WTC11 (cell line): ENCODE results near the gene KCTD4. TPM values are rescaled to one million over a fixed set of nuclear protein-coding genes. Genes with fewer than 3 reads are reported as not detected.
"Not testable (repeated sequence)": the region's sequence is repeated elsewhere in the genome, so short reads cannot be mapped to it uniquely, and the experiment has no call there.

ENCODE experiments used
- ATAC-seq: fragments of 200-7000 bp; cut with Tn5 transposase; 2 replicates; pipeline ENCODE4 v1.10.0; 2021; ENCODE audit warnings: mild to moderate bottlenecking, moderate library complexity
- CTCF ChIA-PET: fragments of 300-600 bp; sonication (Branson Sonifier 250); formaldehyde crosslinking; loops from one replicate; lab custom pipeline; 2021; ENCODE audit warnings: antibody characterized with exemption; lab: Charles Lee
- POLR2A ChIA-PET: fragments of 350-600 bp; sonication (Branson Sonifier 250); formaldehyde crosslinking; loops from one replicate; lab custom pipeline; 2021; ENCODE audit warnings: antibody characterized with exemption; lab: Charles Lee
- DNase-seq: peaks from one replicate; pipeline ENCODE4 v3.0.0; 2021; ENCODE audit warnings: low spot score
- H3K27ac Mint-ChIP-seq: 2 replicates; pipeline ENCODE4 v1.8.0; 2021; ENCODE audit warnings: mixed read lengths
- H3K27me3 Mint-ChIP-seq: 2 replicates; pipeline ENCODE4 v1.8.0; 2021; ENCODE audit warnings: low read depth, mild to moderate bottlenecking, moderate library complexity, mixed read lengths
- H3K36me3 Mint-ChIP-seq: 2 replicates; pipeline ENCODE4 v1.8.0; 2021; ENCODE audit warnings: mixed read lengths
- H3K4me1 Mint-ChIP-seq: 2 replicates; pipeline ENCODE4 v1.8.0; 2022; ENCODE audit warnings: mixed read lengths
- H3K4me3 Mint-ChIP-seq: 2 replicates; pipeline ENCODE4 v1.8.0; 2021; ENCODE audit warnings: mild to moderate bottlenecking, moderate library complexity, mixed read lengths
- H3K9me3 Mint-ChIP-seq: 2 replicates; pipeline ENCODE4 v1.8.0; 2021; ENCODE audit warnings: mixed read lengths
- ESRRA ChIP-seq: sonication (generic); formaldehyde crosslinking; IDR thresholded peaks from 2 replicates; pipeline ENCODE4 v1.8.1; 2022; ENCODE audit warnings: mild to moderate bottlenecking, missing genetic modification reagents, borderline replicate concordance
- FOXK1 ChIP-seq: sonication (generic); formaldehyde crosslinking; IDR thresholded peaks from 2 replicates; pipeline ENCODE4 v1.8.0; 2022; ENCODE audit warnings: mild to moderate bottlenecking, moderate library complexity, missing genetic modification reagents
- FOXP1 ChIP-seq: sonication (generic); formaldehyde crosslinking; IDR thresholded peaks from 2 replicates; pipeline ENCODE4 v1.8.0; 2022; ENCODE audit warnings: missing genetic modification reagents, mild to moderate bottlenecking, moderate library complexity, borderline replicate concordance
- GABPB1 ChIP-seq: sonication (generic); formaldehyde crosslinking; IDR thresholded peaks from 2 replicates; pipeline ENCODE4 v1.8.1; 2023; ENCODE audit warnings: mild to moderate bottlenecking, missing genetic modification reagents
- PRRX2 ChIP-seq: fragments of 250-450 bp; sonication (Bioruptor Pico); IDR thresholded peaks from 2 replicates; pipeline ENCODE4 v1.8.0; 2021; ENCODE audit warnings: mild to moderate bottlenecking
- SMAD4 ChIP-seq: sonication (generic); formaldehyde crosslinking; IDR thresholded peaks from 2 replicates; pipeline ENCODE4 v1.8.0; 2022; ENCODE audit warnings: mild to moderate bottlenecking, missing genetic modification reagents
- TEAD1 ChIP-seq: sonication (generic); formaldehyde crosslinking; IDR thresholded peaks from 2 replicates; pipeline ENCODE4 v1.8.0; 2022; ENCODE audit warnings: mild to moderate bottlenecking, missing genetic modification reagents
- ZNF121 ChIP-seq: sonication (generic); formaldehyde crosslinking; IDR thresholded peaks from 2 replicates; pipeline ENCODE4 v1.8.0; 2023; ENCODE audit warnings: missing genetic modification reagents
- total RNA-seq: library from RNA; stranded (reverse); gene quantifications from 3 replicates; pipeline ENCODE4 v1.2.3, GENCODE V29; 2021
- TF ChIP-seq, protein P1 (sequence below): sonication (generic); formaldehyde crosslinking; IDR thresholded peaks from 2 replicates; pipeline ENCODE4 v1.8.0; 2022; ENCODE audit warnings: mild to moderate bottlenecking, missing genetic modification reagents
- TF ChIP-seq, protein P2 (sequence below): fragments of 250-450 bp; sonication (Bioruptor Pico); IDR thresholded peaks from 2 replicates; pipeline ENCODE4 v1.8.0; 2021; ENCODE audit warnings: mild to moderate bottlenecking
- TF ChIP-seq, protein P3 (sequence below): sonication (generic); formaldehyde crosslinking; IDR thresholded peaks from 2 replicates; pipeline ENCODE4 v1.8.0; 2022; ENCODE audit warnings: mild to moderate bottlenecking, missing genetic modification reagents
- TF ChIP-seq, protein P4 (sequence below): fragments of 250-450 bp; sonication (Bioruptor Pico); IDR thresholded peaks from 2 replicates; pipeline ENCODE4 v1.9.0; 2021; ENCODE audit warnings: mild to moderate bottlenecking
- TF ChIP-seq, protein P5 (sequence below): sonication (generic); formaldehyde crosslinking; IDR thresholded peaks from 2 replicates; pipeline ENCODE4 v1.8.1; 2023; ENCODE audit warnings: mild to moderate bottlenecking, missing genetic modification reagents
- TF ChIP-seq, protein P6 (sequence below): fragments of 250-450 bp; sonication (Bioruptor Pico); conservative IDR thresholded peaks from 2 replicates; pipeline ENCODE4 v1.9.0; 2021; ENCODE audit warnings: mild to moderate bottlenecking
- TF ChIP-seq, protein P7 (sequence below): sonication (generic); formaldehyde crosslinking; IDR thresholded peaks from 2 replicates; pipeline ENCODE4 v1.8.1; 2022; ENCODE audit warnings: low read depth, missing genetic modification reagents, borderline replicate concordance

Gene KCTD4
- total RNA-seq, 1 experiment from 2014 or later = not detected

DNA sequence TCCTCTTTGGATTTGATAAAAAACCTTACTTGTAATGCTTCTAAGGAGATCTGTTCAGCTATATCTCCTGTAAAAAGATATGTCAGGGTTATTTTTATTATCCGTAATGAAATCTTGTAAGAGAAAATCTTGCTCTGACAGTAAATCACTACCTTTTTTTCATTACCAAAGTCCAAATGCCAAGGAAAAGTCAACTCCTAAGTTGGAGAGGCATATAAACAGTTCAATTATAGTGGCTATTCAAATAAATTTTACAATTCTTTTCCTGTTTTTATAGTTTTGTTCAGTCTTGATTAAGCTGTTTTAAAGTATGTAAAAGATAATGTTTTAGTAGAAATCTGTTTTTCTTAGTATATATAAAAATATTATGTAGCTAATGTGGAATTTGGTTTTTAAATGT is 9.0 kb downstream of the KCTD4 start:
- peaks cover 23% of the 10 kb centered on the region for H3K4me1 Mint-ChIP-seq
- TF ChIP-seq, protein P1, sequence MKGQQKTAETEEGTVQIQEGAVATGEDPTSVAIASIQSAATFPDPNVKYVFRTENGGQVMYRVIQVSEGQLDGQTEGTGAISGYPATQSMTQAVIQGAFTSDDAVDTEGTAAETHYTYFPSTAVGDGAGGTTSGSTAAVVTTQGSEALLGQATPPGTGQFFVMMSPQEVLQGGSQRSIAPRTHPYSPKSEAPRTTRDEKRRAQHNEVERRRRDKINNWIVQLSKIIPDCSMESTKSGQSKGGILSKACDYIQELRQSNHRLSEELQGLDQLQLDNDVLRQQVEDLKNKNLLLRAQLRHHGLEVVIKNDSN (CRISPR knock-in tag) = no peak
- TF ChIP-seq SMAD4 (CRISPR knock-in tag) (no peak), ZNF121 (no peak), PRRX2 (CRISPR knock-in tag) (no peak), FOXP1 (CRISPR knock-in tag) (no peak), FOXK1 (no peak), ESRRA (no peak), TEAD1 (CRISPR knock-in tag) (no peak), GABPB1 (no peak)
- TF ChIP-seq, protein P2, sequence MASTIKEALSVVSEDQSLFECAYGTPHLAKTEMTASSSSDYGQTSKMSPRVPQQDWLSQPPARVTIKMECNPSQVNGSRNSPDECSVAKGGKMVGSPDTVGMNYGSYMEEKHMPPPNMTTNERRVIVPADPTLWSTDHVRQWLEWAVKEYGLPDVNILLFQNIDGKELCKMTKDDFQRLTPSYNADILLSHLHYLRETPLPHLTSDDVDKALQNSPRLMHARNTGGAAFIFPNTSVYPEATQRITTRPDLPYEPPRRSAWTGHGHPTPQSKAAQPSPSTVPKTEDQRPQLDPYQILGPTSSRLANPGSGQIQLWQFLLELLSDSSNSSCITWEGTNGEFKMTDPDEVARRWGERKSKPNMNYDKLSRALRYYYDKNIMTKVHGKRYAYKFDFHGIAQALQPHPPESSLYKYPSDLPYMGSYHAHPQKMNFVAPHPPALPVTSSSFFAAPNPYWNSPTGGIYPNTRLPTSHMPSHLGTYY = no peak
- TF ChIP-seq, protein P3, sequence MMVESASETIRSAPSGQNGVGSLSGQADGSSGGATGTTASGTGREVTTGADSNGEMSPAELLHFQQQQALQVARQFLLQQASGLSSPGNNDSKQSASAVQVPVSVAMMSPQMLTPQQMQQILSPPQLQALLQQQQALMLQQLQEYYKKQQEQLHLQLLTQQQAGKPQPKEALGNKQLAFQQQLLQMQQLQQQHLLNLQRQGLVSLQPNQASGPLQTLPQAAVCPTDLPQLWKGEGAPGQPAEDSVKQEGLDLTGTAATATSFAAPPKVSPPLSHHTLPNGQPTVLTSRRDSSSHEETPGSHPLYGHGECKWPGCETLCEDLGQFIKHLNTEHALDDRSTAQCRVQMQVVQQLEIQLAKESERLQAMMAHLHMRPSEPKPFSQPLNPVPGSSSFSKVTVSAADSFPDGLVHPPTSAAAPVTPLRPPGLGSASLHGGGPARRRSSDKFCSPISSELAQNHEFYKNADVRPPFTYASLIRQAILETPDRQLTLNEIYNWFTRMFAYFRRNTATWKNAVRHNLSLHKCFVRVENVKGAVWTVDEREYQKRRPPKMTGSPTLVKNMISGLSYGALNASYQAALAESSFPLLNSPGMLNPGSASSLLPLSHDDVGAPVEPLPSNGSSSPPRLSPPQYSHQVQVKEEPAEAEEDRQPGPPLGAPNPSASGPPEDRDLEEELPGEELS (CRISPR knock-in tag) = no peak
- TF ChIP-seq, protein P4, sequence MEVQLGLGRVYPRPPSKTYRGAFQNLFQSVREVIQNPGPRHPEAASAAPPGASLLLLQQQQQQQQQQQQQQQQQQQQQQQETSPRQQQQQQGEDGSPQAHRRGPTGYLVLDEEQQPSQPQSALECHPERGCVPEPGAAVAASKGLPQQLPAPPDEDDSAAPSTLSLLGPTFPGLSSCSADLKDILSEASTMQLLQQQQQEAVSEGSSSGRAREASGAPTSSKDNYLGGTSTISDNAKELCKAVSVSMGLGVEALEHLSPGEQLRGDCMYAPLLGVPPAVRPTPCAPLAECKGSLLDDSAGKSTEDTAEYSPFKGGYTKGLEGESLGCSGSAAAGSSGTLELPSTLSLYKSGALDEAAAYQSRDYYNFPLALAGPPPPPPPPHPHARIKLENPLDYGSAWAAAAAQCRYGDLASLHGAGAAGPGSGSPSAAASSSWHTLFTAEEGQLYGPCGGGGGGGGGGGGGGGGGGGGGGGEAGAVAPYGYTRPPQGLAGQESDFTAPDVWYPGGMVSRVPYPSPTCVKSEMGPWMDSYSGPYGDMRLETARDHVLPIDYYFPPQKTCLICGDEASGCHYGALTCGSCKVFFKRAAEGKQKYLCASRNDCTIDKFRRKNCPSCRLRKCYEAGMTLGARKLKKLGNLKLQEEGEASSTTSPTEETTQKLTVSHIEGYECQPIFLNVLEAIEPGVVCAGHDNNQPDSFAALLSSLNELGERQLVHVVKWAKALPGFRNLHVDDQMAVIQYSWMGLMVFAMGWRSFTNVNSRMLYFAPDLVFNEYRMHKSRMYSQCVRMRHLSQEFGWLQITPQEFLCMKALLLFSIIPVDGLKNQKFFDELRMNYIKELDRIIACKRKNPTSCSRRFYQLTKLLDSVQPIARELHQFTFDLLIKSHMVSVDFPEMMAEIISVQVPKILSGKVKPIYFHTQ (CRISPR knock-in tag) = no peak
- TF ChIP-seq, protein P5, sequence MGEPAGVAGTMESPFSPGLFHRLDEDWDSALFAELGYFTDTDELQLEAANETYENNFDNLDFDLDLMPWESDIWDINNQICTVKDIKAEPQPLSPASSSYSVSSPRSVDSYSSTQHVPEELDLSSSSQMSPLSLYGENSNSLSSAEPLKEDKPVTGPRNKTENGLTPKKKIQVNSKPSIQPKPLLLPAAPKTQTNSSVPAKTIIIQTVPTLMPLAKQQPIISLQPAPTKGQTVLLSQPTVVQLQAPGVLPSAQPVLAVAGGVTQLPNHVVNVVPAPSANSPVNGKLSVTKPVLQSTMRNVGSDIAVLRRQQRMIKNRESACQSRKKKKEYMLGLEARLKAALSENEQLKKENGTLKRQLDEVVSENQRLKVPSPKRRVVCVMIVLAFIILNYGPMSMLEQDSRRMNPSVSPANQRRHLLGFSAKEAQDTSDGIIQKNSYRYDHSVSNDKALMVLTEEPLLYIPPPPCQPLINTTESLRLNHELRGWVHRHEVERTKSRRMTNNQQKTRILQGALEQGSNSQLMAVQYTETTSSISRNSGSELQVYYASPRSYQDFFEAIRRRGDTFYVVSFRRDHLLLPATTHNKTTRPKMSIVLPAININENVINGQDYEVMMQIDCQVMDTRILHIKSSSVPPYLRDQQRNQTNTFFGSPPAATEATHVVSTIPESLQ (CRISPR knock-in tag) = no peak
- TF ChIP-seq, protein P6, sequence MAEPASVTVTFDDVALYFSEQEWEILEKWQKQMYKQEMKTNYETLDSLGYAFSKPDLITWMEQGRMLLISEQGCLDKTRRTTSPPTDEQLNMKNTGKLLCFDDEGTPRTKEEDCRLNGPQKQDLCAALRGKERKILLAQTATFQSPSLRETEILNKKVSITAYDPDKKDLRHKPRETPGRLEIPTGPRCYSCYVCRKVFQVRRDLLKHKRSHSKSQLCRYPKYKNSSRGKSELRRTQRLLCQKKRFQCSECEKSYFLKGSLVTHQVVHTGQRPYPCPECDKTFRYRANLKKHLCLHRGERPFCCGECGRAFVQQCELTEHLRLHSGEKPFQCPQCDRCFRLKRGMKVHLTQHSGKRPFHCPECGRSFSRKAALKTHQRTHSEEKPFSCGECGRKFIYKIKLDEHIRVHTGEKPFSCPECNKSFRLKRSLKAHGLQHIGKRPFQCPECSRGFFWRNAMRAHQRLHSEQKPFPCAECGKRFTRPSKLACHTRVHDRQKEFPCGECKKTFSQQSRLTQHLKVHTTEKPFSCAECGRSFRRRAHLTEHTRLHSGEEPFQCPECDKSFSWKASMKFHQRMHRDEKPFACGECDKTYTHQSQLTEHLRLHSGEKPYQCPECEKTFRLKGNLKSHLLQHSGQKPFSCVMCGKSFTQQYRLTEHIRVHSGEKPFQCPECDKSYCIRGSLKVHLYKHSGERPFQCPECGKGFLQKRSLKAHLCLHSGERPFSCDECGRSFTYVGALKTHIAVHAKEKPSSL (CRISPR knock-in tag) = no peak
- TF ChIP-seq, protein P7, sequence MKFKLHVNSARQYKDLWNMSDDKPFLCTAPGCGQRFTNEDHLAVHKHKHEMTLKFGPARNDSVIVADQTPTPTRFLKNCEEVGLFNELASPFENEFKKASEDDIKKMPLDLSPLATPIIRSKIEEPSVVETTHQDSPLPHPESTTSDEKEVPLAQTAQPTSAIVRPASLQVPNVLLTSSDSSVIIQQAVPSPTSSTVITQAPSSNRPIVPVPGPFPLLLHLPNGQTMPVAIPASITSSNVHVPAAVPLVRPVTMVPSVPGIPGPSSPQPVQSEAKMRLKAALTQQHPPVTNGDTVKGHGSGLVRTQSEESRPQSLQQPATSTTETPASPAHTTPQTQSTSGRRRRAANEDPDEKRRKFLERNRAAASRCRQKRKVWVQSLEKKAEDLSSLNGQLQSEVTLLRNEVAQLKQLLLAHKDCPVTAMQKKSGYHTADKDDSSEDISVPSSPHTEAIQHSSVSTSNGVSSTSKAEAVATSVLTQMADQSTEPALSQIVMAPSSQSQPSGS (CRISPR knock-in tag) = no peak
- peaks cover 6% of the 10 kb centered on the region for H3K36me3 Mint-ChIP-seq
- H3K27ac Mint-ChIP-seq = no peak overlapping the region
- peaks cover 8% of the 10 kb centered on the region; the same call in 1 of the 2 replicates for H3K9me3 Mint-ChIP-seq
- POLR2A ChIA-PET = no interaction called here
- H3K27me3 Mint-ChIP-seq = no peaks in the 10 kb centered on the region
- DNase-seq (no peak), ATAC-seq (no peak)
- CTCF ChIA-PET = no interaction called here
- no peak overlapping the region for H3K4me3 Mint-ChIP-seq

DNA sequence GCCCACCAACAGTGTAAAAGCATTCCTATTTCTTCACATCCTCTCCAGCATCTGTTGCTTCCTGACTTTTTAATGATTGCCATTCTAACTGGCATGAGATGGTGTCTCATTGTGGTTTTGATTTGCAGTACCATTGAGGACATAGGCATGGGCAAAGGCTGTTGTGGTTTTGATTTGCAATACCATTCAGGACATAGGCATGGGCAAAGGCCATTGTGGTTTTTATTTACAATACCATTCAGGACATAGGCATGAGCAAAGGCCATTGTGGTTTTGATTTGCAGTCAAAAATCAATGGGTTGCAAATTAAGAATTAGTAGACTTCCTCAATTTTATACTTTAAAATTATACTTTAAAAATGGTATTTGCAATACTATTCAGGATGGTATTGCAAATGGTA is 11.3 kb downstream of the KCTD4 start:
- peaks cover 15% of the 10 kb centered on the region for H3K4me1 Mint-ChIP-seq
- H3K27ac Mint-ChIP-seq, H3K4me3 Mint-ChIP-seq, H3K36me3 Mint-ChIP-seq, CTCF ChIA-PET, ATAC-seq, H3K9me3 Mint-ChIP-seq, POLR2A ChIA-PET, DNase-seq, H3K27me3 Mint-ChIP-seq: not testable (repeated sequence)

DNA sequence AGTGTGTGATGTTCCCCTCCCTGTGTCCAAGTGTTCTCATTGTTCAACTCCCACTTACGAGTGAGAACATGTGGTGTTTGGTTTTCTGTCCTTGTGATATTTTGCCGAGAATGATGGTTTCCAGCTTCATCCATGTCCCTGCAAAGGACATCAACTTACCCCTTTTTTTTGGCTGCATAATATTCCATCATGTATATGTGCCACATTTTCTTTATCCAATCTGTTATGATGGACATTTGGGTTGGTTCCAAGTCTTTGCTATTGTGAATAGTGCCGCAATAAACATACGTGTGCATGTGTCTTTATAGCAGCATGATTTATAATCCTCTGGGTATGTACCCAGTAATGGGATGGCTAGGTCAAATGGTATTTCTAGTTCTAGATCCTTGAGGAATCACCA is 11.8 kb downstream of the KCTD4 start:
- peaks cover 11% of the 10 kb centered on the region for H3K4me1 Mint-ChIP-seq
- ATAC-seq, POLR2A ChIA-PET, H3K27me3 Mint-ChIP-seq, H3K27ac Mint-ChIP-seq, H3K4me3 Mint-ChIP-seq, DNase-seq, H3K36me3 Mint-ChIP-seq, CTCF ChIA-PET, H3K9me3 Mint-ChIP-seq: not testable (repeated sequence)
